HepG2 (cell line): ENCODE data around the gene S100A5. TPM values are rescaled to one million over a fixed set of nuclear protein-coding genes. Genes with fewer than 3 reads are reported as not detected.

Experiments
- BRD4 ChIP-seq: sonication (generic); formaldehyde crosslinking; IDR thresholded peaks from 2 replicates; pipeline ENCODE4 v1.4.0; 2020; ENCODE audit warnings: missing genetic modification reagents
- CREM ChIP-seq, 2 experiments: sonication (generic) in 1 of 2; formaldehyde crosslinking in 1 of 2; IDR thresholded peaks; 2 replicates each; pipeline versions ENCODE4 v1.4.0 to v1.6.1; 2016 to 2020; ENCODE audit warnings: antibody characterized with exemption in 1 of 2, mild to moderate bottlenecking in 1 of 2, missing genetic modification reagents in 1 of 2
- DPF2 ChIP-seq: sonication (generic); formaldehyde crosslinking; IDR thresholded peaks from 2 replicates; pipeline ENCODE4 v1.4.0; 2020; ENCODE audit warnings: mild to moderate bottlenecking, low read depth, missing genetic modification reagents, borderline replicate concordance
- FOXK1 ChIP-seq: sonication (generic); formaldehyde crosslinking; IDR thresholded peaks from 2 replicates; pipeline ENCODE4 v1.4.0; 2020; ENCODE audit warnings: low read depth, missing genetic modification reagents, borderline replicate concordance
- GPN1 ChIP-seq: sonication (generic); formaldehyde crosslinking; IDR thresholded peaks from 2 replicates; pipeline ENCODE4 v1.5.1; 2020; ENCODE audit warnings: missing genetic modification reagents, borderline replicate concordance
- HDAC1 ChIP-seq: sonication (generic); formaldehyde crosslinking; IDR thresholded peaks from 2 replicates; pipeline ENCODE4 v1.5.1; 2020; ENCODE audit warnings: mild to moderate bottlenecking, missing genetic modification reagents
- KLF16 ChIP-seq, 2 experiments: sonication (generic) in 1 of 2; formaldehyde crosslinking in 1 of 2; IDR thresholded peaks; 2 replicates each; pipeline versions ENCODE4 v1.6.1 to v1.8.0; 2016 to 2023; ENCODE audit warnings: missing genetic modification reagents in 2 of 2, missing compliant biosample characterization in 1 of 2
- PPARG ChIP-seq: conservative IDR thresholded peaks from 2 replicates; pipeline ENCODE4 v1.6.1; 2016; ENCODE audit warnings: missing biosample characterization, missing genetic modification reagents
- ZFP91 ChIP-seq: sonication (generic); formaldehyde crosslinking; IDR thresholded peaks from 2 replicates; pipeline ENCODE4 v1.9.0; 2022; ENCODE audit warnings: missing genetic modification reagents, mild to moderate bottlenecking, borderline replicate concordance
- ZNF674 ChIP-seq: sonication (generic); formaldehyde crosslinking; IDR thresholded peaks from 2 replicates; pipeline ENCODE4 v1.5.0; 2020; ENCODE audit warnings: low read depth, mild to moderate bottlenecking, missing genetic modification reagents
- ZNF883 ChIP-seq: sonication (generic); formaldehyde crosslinking; IDR thresholded peaks from 2 replicates; pipeline ENCODE4 v1.5.1; 2020; ENCODE audit warnings: mild to moderate bottlenecking, missing genetic modification reagents; ENCODE audit errors: not compliant biosample characterization
- ZSCAN12 ChIP-seq: sonication (generic); formaldehyde crosslinking; IDR thresholded peaks from 2 replicates; pipeline ENCODE4 v1.9.0; 2021; ENCODE audit warnings: mild to moderate bottlenecking, missing genetic modification reagents
- polyA plus RNA-seq, 8 experiments: library from polyadenylated mRNA; depleted of rRNA in 3 of 8; stranded (reverse) in 7 of 8; unstranded in 1 of 8; fragments of >200 nt; fragmentation: Illumina TruSeq in 4 of 8; extraction: Trizol in 4 of 8; gene quantifications; 2 replicates each; pipeline versions ENCODE4 v1.2.1 to v1.2.3, GENCODE V29; 2011 to 2016; ENCODE audit warnings: low read depth in 4 of 8, missing spikeins in 1 of 8, mixed read lengths in 1 of 8; ENCODE audit not compliant: insufficient read depth in 1 of 8
- total RNA-seq, 5 experiments: library from RNA; depleted of rRNA; stranded (reverse); fragments of >200 nt; fragmentation: Illumina TruSeq; extraction: Trizol; gene quantifications; 2 replicates each; pipeline ENCODE4 v1.2.3, GENCODE V29; 2016; ENCODE audit warnings: low read depth in 1 of 5
- TF ChIP-seq, protein P1 (sequence below): sonication (generic); formaldehyde crosslinking; IDR thresholded peaks from 2 replicates; pipeline ENCODE4 v1.4.0; 2020; ENCODE audit warnings: missing genetic modification reagents
- TF ChIP-seq, protein P2 (sequence below): sonication (generic); formaldehyde crosslinking; IDR thresholded peaks from 2 replicates; pipeline ENCODE4 v1.8.1; 2023; ENCODE audit warnings: mild to moderate bottlenecking, moderate library complexity, missing genetic modification reagents
- TF ChIP-seq, protein P3 (sequence below): IDR thresholded peaks from 2 replicates; pipeline ENCODE4 v1.6.1; 2012; ENCODE audit warnings: low read depth, low read length, improper control_type of control experiment
- TF ChIP-seq, protein P4 (sequence below): sonication (generic); formaldehyde crosslinking; IDR thresholded peaks from 2 replicates; pipeline ENCODE4 v1.5.0; 2020; ENCODE audit warnings: mild to moderate bottlenecking, missing genetic modification reagents
- TF ChIP-seq, protein P5 (sequence below): sonication (generic); formaldehyde crosslinking; IDR thresholded peaks from 2 replicates; pipeline ENCODE4 v1.5.0; 2020; ENCODE audit warnings: missing genetic modification reagents

The S100A5 gene
- total and polyA plus RNA-seq, 2 of the 13 experiments (the other 11 are each of a cell fraction or from before 2014, with no cell fraction given), result not detected

GRCh38 chr1:153510984-153511410 lies 29.7 kb downstream of the S100A5 start (continued):
- TF ChIP-seq, protein P1, sequence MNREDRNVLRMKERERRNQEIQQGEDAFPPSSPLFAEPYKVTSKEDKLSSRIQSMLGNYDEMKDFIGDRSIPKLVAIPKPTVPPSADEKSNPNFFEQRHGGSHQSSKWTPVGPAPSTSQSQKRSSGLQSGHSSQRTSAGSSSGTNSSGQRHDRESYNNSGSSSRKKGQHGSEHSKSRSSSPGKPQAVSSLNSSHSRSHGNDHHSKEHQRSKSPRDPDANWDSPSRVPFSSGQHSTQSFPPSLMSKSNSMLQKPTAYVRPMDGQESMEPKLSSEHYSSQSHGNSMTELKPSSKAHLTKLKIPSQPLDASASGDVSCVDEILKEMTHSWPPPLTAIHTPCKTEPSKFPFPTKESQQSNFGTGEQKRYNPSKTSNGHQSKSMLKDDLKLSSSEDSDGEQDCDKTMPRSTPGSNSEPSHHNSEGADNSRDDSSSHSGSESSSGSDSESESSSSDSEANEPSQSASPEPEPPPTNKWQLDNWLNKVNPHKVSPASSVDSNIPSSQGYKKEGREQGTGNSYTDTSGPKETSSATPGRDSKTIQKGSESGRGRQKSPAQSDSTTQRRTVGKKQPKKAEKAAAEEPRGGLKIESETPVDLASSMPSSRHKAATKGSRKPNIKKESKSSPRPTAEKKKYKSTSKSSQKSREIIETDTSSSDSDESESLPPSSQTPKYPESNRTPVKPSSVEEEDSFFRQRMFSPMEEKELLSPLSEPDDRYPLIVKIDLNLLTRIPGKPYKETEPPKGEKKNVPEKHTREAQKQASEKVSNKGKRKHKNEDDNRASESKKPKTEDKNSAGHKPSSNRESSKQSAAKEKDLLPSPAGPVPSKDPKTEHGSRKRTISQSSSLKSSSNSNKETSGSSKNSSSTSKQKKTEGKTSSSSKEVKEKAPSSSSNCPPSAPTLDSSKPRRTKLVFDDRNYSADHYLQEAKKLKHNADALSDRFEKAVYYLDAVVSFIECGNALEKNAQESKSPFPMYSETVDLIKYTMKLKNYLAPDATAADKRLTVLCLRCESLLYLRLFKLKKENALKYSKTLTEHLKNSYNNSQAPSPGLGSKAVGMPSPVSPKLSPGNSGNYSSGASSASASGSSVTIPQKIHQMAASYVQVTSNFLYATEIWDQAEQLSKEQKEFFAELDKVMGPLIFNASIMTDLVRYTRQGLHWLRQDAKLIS, result no peak
- TF ChIP-seq, protein P2, sequence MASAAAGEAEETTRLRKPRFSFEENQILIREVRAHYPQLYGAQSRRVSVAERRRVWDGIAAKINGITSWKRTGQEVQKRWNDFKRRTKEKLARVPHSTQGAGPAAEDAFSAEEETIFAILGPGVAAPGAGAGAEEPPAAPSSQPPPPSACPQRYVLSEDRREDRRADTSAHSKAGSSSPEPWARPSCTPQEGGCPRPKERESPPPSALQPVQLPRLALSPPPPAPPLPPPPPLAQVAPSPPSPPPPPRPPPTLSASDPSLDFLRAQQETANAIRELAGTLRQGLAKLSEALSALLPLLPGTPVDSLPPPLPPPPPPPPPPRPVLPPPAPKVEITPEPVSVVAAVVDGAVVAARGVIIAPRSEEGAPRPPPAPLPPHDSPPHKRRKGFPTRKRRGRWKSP (CRISPR knock-in tag), result no peak
- TF ChIP-seq FOXK1 (peak; percentile 44; the same call in 1 of the 2 replicates), ZNF883 (CRISPR knock-in tag) (no peak), CREM (IDR thresholded peaks at IDR 0.05) (no peak), CREM (CRISPR knock-in tag; IDR thresholded peaks at IDR 0.05) (no peak), PPARG (CRISPR knock-in tag) (peak; percentile 37; the same call in 1 of the 2 replicates), GPN1 (CRISPR knock-in tag) (no peak), ZNF674 (no peak), BRD4 (CRISPR knock-in tag) (no peak), ZSCAN12 (CRISPR knock-in tag) (no peak), KLF16 (CRISPR knock-in tag; IDR thresholded peaks at IDR 0.05) (peak in 1 of 2 experiments; percentile 69; a peak in 2 of 4 replicates), HDAC1 (CRISPR knock-in tag) (0 out of 2 replicates have a peak, but pooled peaks have one; percentile 23), ZFP91 (peak; percentile 36; the same call in 1 of the 2 replicates), DPF2 (CRISPR knock-in tag) (no peak)
- TF ChIP-seq, protein P3, sequence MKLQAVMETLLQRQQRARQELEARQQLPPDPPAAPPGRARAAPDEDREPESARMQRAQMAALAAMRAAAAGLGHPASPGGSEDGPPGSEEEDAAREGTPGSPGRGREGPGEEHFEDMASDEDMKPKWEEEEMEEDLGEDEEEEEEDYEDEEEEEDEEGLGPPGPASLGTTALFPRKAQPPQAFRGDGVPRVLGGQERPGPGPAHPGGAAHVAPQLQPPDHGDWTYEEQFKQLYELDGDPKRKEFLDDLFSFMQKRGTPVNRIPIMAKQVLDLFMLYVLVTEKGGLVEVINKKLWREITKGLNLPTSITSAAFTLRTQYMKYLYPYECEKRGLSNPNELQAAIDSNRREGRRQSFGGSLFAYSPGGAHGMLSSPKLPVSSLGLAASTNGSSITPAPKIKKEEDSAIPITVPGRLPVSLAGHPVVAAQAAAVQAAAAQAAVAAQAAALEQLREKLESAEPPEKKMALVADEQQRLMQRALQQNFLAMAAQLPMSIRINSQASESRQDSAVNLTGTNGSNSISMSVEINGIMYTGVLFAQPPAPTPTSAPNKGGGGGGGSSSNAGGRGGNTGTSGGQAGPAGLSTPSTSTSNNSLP, result no peak
- TF ChIP-seq, protein P4, sequence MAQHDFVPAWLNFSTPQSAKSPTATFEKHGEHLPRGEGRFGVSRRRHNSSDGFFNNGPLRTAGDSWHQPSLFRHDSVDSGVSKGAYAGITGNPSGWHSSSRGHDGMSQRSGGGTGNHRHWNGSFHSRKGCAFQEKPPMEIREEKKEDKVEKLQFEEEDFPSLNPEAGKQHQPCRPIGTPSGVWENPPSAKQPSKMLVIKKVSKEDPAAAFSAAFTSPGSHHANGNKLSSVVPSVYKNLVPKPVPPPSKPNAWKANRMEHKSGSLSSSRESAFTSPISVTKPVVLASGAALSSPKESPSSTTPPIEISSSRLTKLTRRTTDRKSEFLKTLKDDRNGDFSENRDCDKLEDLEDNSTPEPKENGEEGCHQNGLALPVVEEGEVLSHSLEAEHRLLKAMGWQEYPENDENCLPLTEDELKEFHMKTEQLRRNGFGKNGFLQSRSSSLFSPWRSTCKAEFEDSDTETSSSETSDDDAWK (CRISPR knock-in tag), result no peak
- TF ChIP-seq, protein P5, sequence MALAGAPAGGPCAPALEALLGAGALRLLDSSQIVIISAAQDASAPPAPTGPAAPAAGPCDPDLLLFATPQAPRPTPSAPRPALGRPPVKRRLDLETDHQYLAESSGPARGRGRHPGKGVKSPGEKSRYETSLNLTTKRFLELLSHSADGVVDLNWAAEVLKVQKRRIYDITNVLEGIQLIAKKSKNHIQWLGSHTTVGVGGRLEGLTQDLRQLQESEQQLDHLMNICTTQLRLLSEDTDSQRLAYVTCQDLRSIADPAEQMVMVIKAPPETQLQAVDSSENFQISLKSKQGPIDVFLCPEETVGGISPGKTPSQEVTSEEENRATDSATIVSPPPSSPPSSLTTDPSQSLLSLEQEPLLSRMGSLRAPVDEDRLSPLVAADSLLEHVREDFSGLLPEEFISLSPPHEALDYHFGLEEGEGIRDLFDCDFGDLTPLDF, result no peak
